AG04449 (cell line): ENCODE data around the gene POLDIP2.

Experiments used
- CTCF ChIA-PET: fragments of 350-600 bp; formaldehyde crosslinking; extraction: SDS; loops from one replicate; lab custom pipeline; 2021; ENCODE audit warnings: antibody characterized with exemption; lab: Yijun Ruan, JAX
- POLR2A ChIA-PET: fragments of 400-600, 350-600 bp; formaldehyde crosslinking; extraction: SDS; loops from one replicate; lab custom pipeline; 2020; ENCODE audit warnings: antibody characterized with exemption, inconsistent platforms; lab: Yijun Ruan, JAX
- DNase-seq: peaks from one replicate; pipeline ENCODE4 v3.0.0-alpha.2; 2010; ENCODE audit warnings: low read depth, low spot score
- H3K4me3 ChIP-seq: 2 replicates; pipeline ENCODE4 v1.5.1; 2011; ENCODE audit warnings: low read depth, mild to moderate bottlenecking, control low read depth, low read length
- TF ChIP-seq, protein P1 (sequence below): IDR thresholded peaks from one replicate; pipeline ENCODE4 v1.5.1; 2011; ENCODE audit warnings: mild to moderate bottlenecking, moderate library complexity, low read length, control low read depth, inconsistent platforms; ENCODE audit not compliant: insufficient read depth; ENCODE audit errors: missing control alignments

The POLDIP2 gene

GRCh38 chr17:28397275-28397674 is 39.9 kb upstream of the POLDIP2 start:
- ChIA-PET CTCF (interaction anchor here (0.9 to 5.0 kb wide), 3 partner anchors 9 to 47 kb away, joined by 3 to 30 read pairs (median 3); no protein-coding TSS in a partner anchor), POLR2A (no interaction called here)
- H3K4me3 ChIP-seq, result no peak overlapping the region
- TF ChIP-seq, protein P1, sequence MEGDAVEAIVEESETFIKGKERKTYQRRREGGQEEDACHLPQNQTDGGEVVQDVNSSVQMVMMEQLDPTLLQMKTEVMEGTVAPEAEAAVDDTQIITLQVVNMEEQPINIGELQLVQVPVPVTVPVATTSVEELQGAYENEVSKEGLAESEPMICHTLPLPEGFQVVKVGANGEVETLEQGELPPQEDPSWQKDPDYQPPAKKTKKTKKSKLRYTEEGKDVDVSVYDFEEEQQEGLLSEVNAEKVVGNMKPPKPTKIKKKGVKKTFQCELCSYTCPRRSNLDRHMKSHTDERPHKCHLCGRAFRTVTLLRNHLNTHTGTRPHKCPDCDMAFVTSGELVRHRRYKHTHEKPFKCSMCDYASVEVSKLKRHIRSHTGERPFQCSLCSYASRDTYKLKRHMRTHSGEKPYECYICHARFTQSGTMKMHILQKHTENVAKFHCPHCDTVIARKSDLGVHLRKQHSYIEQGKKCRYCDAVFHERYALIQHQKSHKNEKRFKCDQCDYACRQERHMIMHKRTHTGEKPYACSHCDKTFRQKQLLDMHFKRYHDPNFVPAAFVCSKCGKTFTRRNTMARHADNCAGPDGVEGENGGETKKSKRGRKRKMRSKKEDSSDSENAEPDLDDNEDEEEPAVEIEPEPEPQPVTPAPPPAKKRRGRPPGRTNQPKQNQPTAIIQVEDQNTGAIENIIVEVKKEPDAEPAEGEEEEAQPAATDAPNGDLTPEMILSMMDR, result no peak
- no peak for DNase-seq

GRCh38 chr17:28396635-28397239 is 39.4 kb upstream of the POLDIP2 start:
- TF ChIP-seq, protein P1, result no peak
- no peak for DNase-seq
- POLR2A ChIA-PET, result no interaction called here
- no peak overlapping the region for H3K4me3 ChIP-seq
- CTCF ChIA-PET, result interaction anchor here (0.9 kb wide), 1 partner anchor 10 kb away, joined by 3 read pairs; no protein-coding TSS in a partner anchor

- no peak for DNase-seq
- no peak overlapping the region for H3K4me3 ChIP-seq
- POLR2A ChIA-PET, result no interaction called here
- TF ChIP-seq, protein P1, result no peak
- CTCF ChIA-PET, result no interaction called here
Measured at GRCh38 chr17:28395968-28396367, 38.6 kb upstream of the POLDIP2 start.

DNA sequence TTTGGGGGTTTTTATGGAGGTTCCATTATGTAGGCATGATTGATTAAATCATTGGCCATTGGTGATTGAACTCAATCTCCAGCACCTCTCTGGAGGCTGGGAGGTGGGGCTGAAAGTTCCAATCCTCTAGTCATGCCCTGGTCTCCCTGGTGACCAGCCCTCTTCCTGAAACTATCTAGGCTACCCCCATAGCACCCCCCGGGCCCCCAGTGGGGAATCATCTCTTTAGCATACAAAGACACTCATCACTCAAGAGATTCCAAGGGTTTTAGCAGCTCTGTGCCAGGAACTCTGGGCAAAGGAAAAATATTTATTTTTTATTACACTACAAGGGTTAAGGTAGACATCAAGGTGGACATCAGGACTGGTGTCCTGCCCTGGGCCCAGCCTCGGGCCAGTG is 38.1 kb upstream of the POLDIP2 start:
- ChIA-PET CTCF (no interaction called here), POLR2A (interaction anchor here (1.4 kb wide), 1 partner anchor 11 kb away, joined by 4 read pairs; no protein-coding TSS in a partner anchor)
- TF ChIP-seq, protein P1, result no peak
- no peak for DNase-seq
- no peak overlapping the region for H3K4me3 ChIP-seq

DNA sequence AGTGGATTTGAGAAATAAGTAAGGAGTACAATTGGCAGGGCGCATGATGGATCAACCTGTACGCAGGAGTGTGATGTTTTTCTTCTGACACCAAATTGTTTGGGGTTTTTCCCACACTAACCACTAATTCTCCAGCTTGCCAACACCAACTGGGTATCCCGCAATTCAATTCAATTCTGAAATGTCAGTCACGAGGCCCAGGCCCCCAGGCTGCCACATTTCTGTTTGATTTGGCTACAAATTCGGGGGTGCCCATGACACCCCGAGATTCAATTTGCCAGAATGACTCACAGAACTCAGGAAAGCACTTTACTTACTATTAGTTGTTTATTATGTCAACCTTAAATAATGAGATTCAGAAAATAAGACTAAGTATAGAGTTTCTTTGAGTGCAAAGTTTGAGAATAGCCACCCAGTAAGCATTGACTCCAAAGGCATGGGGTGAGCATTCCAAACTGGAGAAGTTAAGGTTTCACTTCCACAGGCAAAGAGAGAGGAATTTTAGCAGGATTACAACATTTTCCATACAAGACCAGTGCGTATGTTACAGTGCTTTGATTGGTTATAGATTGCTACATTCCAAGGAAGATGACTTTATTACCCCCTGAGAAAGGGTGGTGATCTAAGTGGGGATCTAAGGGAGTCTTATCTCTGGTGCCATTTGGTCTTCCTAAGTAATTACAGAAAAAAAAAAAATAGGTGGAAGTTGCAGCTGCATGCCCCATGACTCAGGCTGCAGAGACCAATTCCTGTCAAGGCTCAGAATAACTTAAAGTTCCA is 37.2 kb upstream of the POLDIP2 start:
- ChIA-PET POLR2A (interaction anchor here (1.4 kb wide), 1 partner anchor 10 kb away, joined by 4 read pairs; no protein-coding TSS in a partner anchor), CTCF (interaction anchor here (1.0 to 1.4 kb wide), 3 partner anchors 9 to 38 kb away, joined by 3 to 6 read pairs (median 4); partner anchors contain the start of gene POLDIP2)
- H3K4me3 ChIP-seq, result no peak overlapping the region
- TF ChIP-seq, protein P1, result no peak
- DNase-seq, result peak; percentile 54

- ChIA-PET POLR2A (no interaction called here), CTCF (no interaction called here)
- DNase-seq, result no peak
- TF ChIP-seq, protein P1, result no peak
- H3K4me3 ChIP-seq, result no peak overlapping the region
Measured at GRCh38 chr17:28392491-28392890, 35.2 kb upstream of the POLDIP2 start.
